HG02623 (cell line): ENCODE data around the gene TUBGCP4.
"Not testable (repeated sequence)": the region's sequence is repeated elsewhere in the genome, so short reads cannot be mapped to it uniquely, and the experiment has no call there.

Experiments
- ATAC-seq: cut with Tn5 transposase; IDR thresholded peaks from one replicate; pipeline ENCODE4 v1.9.1; 2021; ENCODE audit warnings: moderate library complexity; ENCODE audit not compliant: unreplicated experiment

TUBGCP4 gene, protein sequence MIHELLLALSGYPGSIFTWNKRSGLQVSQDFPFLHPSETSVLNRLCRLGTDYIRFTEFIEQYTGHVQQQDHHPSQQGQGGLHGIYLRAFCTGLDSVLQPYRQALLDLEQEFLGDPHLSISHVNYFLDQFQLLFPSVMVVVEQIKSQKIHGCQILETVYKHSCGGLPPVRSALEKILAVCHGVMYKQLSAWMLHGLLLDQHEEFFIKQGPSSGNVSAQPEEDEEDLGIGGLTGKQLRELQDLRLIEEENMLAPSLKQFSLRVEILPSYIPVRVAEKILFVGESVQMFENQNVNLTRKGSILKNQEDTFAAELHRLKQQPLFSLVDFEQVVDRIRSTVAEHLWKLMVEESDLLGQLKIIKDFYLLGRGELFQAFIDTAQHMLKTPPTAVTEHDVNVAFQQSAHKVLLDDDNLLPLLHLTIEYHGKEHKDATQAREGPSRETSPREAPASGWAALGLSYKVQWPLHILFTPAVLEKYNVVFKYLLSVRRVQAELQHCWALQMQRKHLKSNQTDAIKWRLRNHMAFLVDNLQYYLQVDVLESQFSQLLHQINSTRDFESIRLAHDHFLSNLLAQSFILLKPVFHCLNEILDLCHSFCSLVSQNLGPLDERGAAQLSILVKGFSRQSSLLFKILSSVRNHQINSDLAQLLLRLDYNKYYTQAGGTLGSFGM

DNA sequence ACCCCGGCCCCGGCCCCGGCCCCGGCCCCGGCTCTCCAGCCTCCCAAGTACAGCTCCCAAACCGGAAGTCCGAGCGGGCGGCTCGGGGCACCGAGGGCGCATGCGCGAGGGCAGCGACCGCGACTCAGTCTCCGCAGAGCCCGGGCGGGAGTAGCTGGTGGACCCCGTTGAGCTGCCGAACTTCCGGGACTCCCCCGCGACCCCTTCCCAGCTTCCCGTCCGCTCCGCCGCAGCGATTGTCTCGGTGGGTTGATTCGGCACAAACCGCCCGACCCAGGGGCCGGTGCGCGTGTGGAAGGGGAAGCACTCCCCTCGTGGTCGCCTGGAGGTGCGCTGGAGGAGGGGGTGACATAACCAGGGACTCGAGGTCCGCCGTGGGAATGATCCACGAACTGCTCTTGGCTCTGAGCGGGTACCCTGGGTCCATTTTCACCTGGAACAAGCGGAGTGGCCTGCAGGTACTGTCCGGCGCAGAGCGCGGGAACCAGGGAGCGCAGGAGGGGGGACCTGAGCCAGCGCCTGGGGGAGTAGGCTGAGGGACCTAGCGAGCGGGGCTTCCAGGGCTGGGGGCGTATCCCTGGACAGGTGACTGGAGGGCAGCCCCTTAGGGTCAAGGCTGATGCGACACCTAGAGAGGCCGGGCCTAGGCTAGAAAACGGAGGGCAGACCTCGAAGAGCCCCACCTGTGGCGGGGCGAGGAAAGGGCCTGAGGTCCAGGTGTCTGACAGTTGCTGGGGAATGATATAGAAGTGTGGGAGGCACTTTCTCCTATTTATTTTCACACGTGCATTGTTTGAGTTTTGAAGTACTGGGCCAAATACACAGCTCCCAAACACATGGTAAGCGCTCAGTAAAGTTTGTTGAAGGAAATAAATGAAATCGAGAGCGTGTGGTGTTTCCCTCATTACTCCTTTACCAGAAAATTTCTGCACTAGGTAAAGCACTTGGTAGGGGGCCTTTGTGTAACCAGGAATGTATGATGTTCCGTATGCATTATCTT, at the start of gene TUBGCP4, which contains the start of gene ZSCAN29:
TSS of gene TUBGCP4 (plus strand) at position 127 of the 1,000 bp plus-strand sequence. CDS start at position 381, 254 bp downstream.
TSS of gene ZSCAN29 (minus strand) at position 69 of the 1,000 bp plus-strand sequence. CDS start 1,130 bp downstream, outside the sequence.
- peak; percentile 80 for ATAC-seq

DNA sequence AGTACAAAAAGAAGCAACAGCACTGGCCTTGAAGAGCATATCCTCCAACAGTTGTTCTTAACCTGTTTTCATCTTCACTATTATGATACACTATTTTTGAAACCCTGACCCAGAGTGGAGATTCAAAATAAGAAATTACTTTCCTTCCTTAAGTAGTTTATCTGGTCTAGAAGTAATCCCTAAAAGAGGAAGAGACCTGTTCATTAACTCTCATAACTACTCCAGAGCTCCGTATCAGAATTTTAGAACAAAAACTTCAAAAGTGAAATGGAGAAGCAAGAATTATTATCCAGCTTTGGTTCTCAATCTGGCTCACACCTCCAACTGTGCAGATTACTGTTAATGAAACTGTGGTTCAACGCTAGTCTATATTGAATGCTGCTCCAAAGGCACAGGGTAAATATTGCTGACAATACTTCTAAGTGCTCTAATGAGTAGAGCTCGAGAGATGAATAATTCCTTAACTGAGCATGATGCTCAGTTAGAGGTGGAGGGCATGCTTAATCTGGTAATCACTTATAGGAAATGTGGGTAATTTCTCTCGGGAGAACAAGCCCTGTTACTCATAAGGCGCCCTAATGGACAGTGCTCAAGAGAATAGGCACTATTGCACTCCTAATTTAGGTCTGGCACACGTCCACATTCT, 45.7 kb upstream of the TUBGCP4 start:
- ATAC-seq = no peak

DNA sequence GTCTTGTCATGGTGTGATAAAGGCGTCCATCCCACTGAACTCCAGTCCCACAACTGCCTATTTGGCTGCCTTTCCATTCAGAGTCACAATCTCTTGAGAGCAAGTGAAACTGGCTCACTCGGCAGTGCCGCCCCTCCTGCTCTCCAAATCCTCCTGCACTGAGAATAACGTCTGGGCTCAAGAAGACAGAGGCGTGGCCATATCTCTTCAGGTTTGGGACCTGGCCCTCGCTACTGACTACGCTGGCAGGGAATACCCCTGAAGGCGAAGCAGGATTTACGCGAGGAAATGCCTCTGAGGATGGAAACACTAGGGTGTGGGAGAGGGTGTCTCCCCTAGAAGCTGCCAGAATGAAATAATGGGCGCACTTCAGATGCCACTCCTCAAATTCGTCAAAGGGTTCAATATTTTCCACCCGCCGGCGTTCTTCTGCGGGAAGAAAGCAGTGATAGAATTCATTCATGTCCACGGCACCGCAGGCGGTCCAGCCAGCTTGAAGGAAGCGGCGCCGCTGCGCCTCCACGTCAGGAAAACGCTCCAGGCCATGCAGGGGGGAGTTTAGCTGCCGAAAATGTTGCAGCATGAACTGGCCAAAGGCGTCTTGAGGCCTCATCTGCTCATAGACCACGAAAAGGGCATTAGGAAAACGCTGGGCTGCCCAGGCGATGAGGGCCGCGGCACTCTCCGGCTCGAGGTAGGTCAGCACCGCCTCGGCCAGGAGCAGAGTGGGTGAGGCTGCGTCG, 41.5 kb upstream of the TUBGCP4 start:
- no peak for ATAC-seq

DNA sequence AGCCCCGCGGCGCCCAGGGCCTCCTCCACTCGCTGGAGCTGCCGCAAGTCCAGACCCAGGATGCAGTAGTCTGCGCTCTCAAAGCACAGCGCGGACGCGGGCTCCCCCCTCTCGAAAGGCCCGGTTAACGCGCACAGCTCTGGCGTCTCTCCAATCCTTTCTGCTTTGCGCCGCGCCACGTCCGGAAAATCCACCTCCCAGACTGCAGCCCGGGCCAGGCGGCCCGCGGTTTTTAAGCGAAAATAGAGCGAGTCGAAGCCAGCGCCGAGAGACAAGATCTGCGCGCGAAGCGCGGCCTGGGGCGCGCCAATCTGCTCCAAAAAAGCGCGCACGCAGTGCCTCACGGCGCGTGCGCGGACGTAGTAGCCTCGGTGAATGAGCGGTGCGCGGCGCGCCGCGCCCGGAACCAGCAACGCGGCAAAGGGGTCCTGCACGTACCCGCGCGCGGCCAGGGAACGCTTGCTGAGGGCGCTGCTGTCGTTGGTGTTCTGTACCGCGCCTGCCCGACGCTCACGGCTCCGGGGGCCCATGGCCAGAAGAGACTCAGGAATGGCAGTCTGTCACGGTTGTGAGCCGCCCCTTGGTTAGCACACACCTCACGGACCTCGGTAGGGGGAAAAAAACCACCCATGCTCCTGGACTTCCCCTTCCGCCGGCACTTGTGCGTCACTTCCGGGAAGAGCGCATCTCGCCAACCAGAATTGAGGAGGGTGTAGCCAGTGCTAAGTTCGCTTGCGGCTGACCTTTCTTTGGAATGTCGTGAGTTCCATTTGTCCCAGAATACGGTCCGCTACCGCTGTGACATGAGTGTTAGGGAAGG, 40.7 kb upstream of the TUBGCP4 start, which contains the start of gene LCMT2:
TSS of gene LCMT2 (minus strand) at position 614 of the 820 bp plus-strand sequence. CDS start at position 530, 84 bp downstream.
- peak; percentile 89 for ATAC-seq

DNA sequence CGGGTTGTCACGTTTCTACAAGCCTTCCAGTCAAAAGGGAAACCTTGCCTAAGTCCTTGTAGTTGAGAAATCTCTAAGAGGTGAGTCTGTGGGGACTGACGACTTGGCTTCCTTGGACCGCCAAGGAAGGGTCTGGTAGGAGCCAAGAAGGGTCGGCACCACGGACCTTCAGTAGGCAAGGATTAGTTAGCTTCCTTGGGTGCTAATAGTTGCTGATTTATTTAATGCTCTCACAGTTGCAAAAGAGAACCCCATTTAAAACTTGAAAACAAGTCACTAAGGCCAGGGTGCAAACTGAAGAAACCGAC, 40.2 kb upstream of the TUBGCP4 start:
- peak; percentile 16 for ATAC-seq

DNA sequence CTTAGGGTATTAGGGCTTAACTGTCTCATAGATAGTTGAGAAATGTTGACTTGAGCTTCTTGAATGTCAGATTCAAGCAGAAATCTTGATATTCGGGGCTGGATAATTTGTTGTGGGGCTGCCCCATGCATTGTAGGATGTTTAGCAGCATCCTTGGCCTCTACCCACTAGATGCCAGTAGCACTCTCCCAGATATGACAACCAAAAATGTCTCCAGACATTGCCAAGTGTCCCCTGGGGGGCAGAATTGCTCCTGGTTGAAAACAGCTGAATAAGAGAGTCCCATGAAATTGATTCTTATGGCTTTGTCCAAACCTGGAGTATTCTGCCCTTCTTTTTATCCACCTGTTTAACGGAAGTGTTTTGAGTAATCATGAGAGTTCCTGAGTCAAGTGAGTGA, 24.6 kb upstream of the TUBGCP4 start:
- no peak for ATAC-seq

DNA sequence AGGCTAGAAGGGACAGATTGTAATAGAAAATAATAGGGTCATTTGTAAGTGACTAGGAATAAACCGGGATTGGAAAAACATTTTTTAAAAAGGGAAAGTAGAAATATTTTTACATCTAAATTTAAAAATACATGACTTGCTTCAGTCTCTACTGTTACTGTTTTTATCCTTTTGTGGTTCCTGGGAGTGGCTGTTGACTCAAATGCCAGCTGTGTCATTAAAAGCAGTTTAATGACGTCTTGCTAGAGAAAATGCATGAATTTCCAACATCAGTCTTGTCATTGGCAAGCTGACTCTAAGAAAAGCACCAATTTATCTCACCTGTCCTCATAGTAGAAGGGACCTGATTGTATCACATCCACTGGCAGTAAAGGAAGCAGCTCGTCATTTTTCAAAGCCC, 23.8 kb upstream of the TUBGCP4 start:
- no peak for ATAC-seq

DNA sequence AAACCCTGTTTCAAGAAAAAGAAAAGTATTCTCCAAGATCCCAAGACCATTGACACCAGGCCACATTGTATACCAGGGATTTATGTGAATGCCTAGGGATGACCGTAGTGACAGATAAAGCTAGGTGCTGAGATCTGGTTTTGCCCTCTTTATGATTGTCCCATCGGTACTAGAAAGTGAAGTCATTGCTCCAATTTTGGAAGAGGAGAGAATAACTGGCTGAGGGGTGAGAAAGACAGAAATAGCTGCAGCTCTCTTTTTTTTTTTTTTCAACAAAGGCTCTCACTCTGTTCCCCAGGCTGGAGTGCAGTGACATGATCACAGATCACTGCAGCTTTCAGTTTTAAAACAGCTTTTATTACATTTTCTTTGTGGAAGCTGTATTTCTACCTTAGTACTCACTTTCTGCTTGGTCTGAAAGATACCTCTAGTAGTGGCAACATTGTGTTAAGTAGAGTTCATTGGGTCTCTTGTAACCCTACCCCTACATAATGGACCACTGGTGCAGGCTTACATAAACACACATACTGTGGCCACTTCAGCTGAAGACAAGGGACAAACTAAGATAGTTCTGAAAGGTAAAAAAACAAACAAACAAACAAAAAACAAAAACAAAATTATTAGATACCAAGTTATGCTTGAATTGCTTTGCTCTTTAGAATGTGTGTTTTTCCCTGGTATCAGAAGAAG, 18.1 kb upstream of the TUBGCP4 start:
- ATAC-seq = no peak

DNA sequence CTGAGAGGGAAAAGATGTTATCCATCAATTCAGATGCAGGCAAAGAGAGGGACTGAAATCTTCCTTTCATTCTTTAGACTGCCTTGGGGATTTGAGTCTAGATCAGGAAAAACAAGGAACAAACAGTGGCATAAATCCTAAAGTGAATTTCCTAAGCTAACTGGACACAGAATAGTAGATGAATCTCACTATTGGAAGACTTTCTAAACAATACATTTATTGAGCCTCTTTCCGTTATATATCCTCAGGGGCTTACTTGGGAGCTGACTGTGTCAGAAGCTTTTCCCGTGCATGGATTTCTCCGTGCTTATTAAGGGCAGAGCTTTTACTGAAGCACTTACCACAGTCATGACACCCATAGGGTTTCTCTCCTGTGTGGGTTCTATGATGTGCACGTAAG, 10.1 kb upstream of the TUBGCP4 start:
- no peak for ATAC-seq

DNA sequence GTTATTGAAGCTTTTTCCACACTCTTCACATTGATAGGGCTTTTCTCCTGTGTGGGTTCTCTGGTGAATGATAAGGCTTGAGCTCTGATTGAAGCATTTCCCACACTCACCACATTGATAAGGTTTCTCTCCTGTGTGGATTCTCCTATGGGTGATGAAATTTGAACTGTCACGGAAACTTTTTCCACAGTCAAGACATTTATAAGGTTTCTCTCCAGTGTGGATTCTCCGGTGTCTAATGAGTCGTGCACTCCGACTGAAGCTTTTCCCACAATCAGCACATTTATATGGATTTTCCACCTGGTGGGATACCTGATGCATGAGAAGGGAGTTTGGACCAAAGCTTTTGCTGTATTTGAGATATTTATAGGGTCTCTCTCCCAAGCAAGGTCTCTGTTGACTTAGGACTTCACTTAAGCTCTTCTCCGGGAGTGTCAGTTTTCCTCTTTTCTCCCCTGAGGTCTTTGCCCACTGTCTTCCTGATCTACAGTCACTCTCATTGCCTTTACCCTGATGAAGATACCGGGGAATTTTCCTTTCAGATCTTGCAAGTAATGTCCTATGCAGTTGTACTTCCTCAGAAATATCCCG, 9.5 kb upstream of the TUBGCP4 start:
- ATAC-seq = no peak

DNA sequence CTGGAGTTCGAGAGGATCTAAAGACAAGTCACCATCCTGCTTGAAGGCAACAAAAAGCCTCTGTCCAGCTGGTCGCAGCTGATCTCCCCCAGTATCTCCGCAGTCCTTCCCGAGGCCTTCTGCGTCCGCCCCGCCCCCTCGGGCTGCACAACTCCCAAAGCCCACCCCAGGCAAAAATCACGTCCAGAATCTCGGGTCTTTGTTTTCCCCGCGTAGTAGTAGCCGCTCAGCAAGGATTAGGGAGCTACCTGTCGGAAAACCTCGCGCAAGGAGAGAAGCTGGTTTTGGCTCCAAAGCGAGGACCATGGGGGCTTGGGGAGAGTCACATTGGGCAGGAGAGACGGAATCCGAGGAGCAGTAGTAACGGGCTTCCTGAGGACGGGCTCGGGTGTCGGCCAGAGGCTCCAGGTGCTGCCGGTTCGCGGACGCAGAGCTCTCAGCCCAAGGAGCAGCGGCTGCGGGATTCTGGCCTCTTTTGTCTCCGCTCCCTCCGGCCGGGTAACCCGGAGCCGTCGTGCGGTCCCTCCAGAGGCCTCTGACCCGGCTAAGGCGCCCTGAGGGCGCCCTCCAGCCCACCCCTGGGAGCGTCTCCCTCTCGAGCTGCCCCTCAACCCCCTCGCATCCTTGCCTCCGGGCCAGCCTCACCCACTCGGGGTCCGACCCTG, 459 bp upstream of the TUBGCP4 start:
- peak; percentile 31 for ATAC-seq

DNA sequence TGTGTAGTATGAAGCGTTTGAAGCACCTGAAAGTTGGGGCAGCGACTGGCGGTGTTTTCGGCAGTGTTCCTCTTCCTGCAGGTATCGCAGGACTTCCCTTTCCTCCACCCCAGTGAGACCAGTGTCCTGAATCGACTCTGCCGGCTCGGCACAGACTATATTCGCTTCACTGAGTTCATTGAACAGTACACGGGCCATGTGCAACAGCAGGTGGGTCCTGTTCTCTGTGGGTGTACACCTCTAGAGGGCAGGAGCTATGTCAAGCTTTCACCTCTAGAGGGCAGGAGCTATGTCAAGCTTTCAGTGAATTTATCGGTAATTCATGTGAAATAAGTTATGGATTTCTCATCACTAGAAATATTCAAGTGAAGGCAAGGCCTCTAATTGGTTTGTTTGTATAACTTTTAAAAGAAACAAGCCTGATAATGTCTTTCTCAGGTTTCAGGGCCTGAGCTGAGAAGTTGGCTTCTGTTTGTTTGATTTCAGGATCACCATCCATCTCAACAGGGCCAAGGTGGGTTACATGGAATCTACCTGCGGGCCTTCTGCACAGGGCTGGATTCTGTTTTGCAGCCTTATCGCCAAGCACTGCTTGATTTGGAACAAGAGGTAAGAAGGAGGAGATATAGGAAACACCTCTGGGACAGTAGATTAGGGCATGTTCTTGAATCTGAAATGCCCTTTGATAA, 5.3 kb downstream of the TUBGCP4 start:
- no peak for ATAC-seq

DNA sequence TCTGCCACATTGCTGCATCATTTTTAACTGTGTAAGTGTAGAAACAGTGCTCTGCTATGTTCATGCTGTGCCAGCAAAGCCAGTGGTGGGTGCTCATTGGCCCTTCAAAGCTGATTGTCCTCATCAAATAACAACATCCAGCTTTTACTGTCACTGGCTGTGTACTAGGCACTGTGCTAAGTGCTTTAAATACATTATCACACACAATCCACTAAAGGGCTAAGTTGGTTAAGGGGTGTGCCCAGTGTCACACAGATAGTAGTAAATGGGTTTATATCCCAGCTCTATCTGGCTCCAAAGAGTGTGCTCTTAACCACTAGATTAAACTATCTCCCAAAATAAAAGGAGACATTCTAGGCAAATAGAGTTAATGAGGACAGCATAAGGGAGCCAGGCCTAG, 7.7 kb downstream of the TUBGCP4 start:
- no peak for ATAC-seq

DNA sequence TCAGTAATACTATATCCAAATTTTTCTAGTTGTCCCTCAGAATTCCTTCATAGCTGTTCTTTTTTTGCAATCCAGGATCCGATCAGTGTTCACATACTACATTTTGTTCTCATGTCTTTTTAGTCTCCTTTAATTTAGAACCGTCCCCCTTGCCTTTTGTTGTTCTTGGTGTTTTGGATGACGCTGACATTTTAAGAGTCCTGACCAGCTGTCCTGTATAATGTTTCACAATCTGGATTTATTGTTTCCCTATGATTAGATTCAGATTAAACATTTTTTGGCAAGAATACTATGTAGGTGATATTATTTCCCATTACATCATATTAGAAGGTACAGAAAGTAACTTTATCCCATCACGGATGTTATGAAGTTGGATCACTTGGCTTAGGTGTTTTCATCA, 11.4 kb downstream of the TUBGCP4 start:
- ATAC-seq = no peak

DNA sequence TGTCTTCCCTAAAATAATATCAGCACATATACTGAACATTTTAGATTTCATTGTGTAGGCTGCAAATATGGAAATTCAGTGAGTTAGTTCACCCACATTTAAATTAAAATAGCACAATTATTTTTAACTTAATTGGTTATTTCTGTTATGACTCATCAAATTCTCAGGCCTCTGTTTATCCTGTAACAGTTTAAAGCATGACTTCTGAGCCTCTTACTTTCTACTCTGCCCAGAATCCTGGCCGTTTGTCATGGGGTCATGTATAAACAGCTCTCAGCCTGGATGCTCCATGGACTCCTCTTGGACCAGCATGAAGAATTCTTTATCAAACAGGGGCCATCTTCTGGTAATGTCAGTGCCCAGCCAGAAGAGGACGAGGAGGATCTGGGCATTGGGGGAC, 12.2 kb downstream of the TUBGCP4 start:
- ATAC-seq = no peak

DNA sequence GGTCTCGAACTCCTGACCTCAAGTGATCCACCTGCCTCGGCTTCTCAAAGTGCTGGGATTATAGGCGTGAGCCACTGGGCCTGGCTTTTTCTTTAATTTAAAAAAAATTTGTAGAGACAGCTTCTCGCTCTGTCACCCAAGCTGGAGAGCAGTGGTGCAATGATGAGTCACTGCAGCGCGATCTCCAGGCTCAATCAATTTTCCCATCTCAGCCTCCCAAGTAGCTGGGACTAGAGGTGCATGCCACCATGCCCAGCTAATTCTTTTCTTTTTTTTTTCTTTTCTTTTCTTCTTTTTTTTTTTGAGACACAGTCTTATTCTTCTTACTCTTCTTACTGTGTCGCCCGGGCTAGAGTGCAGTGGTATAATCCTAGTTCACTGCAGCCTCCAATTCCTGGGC, 19.8 kb downstream of the TUBGCP4 start:
- ATAC-seq = no peak

DNA sequence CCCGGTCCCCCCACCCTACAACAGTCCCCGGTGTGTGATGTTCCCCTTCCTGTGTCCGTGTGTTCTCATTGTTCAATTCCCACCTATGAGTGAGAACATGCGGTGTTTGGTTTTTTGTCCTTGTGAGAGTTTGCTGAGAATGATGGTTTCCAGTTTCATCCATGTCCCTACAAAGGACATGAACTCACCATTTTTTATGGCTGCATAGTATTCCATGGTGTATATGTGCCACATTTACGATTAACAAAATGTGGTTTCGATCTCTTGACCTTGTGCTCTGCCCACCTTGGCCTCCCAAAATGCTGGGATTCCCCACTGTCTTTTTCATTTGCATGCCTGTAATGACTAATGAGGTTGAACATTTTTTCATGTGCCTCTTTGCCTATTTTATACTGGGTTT, 22.7 kb downstream of the TUBGCP4 start:
- ATAC-seq = not testable (repeated sequence)
